COLO829 (cell line): ENCODE measurements around the gene CAMK1D.
A peak's percentile ranks its signal among the peaks of the same experiment; 100 is the strongest.
"Not testable (repeated sequence)": the region's sequence is repeated elsewhere in the genome, so short reads cannot be mapped to it uniquely, and the experiment has no call there.

ENCODE experiments used
- DNase-seq: peaks from one replicate; pipeline ENCODE4 v3.0.0; 2012; ENCODE audit warnings: low spot score

The CAMK1D gene

DNA sequence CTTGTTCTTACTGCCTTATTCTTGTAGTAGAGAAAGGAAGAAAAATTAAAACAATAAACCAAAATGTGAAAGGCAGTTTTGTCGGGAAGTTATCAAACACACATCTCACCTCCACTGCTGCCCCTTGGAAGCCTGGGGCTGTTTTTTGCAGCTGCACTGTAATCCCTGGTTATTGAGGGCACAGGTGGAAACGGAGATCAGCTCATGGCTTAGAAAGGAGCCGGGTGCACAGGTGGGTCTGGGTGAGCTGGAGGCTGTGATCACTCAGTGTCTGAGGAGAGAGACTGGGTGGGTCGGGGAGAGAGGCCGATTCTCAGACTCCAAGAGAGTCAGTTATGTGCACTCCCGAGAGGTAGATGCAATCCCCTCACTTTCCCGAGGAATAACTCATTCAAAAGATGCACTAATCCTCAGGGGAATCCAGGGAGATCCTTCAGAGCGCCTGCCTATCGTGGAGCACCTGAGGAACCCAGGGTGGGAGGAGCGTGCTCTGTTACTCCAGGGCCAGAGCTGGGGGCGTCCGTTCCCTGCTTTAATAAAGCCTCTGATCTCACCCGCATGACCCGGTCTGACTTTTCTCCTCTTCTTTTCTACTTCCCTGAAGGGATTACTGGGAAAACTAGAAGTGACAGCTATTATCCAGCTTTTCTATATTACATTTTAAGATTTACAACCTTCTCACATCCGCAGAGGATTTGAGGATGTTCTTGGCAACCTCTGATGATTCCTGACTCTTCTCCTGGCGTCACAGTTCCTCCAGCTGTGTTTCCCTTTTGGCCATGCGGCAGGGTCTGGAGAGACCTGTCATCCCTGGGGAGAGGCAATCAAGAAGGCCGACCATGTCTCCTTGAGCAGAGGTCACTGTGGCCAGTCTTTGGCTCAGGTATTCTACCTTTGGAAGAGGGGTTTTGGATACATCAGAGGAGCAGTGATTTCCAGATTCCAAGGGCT is 82.1 kb downstream of the CAMK1D start:
- DNase-seq, result no peak

GRCh38 chr10:12432402-12433189 is 83.2 kb downstream of the CAMK1D start:
- DNase-seq, result no peak

- no peak for DNase-seq
These were observed 84.9 kb downstream of the CAMK1D start for GRCh38 chr10:12434277-12434676.

DNA sequence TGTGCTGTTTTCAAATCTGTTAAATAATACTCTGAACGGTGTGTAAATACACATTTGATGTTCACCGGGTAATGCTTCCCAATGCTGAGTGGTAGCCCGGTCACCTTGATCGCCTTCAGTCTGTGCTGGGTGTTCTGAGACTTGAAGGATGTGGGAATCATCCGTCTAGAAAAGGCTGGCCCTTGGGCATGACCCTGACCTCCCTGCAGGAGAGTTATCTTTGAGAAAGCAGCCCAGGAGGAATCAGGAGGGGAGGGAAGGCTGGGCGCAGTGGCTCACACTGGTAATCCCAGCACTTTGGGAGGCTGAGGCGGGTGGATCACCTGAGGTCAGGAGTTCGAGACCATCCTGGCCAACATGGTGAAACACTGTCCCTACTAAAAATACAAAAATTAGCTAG is 85.3 kb downstream of the CAMK1D start:
- not testable (repeated sequence) for DNase-seq

DNA sequence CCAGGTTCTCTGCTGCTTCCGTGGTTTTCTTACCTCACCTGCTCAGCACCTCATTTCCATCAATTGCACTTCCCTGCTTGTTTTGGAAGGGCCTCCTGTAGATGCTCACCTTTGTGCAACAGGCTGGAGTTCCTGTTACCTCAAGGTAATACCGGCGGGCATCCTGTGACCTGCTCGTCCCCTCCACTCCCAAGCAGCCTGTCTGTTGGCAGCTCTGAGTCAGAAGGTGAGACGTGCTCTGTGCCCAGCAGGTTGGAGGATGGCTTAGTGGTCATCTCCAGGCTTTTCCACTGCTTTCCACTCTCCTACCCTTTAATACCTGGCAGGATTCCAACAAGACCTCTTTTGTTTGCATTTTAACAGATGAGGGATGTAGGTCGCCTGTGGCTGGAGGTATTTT is 86.0 kb downstream of the CAMK1D start:
- no peak for DNase-seq

DNA sequence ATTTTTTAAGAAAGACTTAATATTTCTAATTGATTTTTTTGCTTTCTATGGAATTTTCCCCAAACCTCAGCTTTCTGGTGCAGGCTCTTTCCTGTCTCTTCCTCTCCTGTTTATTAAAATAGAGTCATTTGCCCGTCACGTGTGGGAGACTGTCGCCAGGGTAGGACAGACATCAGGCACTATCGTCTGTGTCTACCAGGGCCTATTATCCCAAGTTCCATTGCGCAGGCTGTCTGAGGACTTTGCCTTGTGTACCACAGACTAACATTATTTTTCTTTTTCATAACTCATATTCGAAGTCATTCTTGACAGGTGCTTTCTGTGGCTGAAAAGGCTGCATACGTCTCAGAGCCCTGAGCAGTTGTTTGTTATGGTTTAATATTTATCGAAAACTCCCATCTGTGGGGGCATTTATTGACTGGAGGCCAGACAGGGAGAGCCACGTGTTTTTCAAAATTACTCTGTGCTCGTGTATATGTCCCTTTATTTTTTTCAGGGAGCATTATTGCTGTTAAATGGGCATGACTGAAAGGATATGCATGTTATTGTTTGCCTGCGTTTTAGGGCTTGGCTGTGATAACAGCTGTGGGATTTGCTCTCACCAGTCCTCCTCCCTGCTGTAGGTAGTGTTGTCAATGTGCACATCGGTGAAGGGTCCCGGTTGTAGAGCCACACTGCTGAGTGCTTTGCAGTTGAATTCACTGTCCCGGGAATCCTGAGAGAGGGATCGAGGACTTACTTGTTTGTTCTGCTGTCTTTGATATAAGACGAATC is 89.8 kb downstream of the CAMK1D start:
- no peak for DNase-seq

GRCh38 chr10:12439767-12440166 is 90.4 kb downstream of the CAMK1D start:
- not testable (repeated sequence) for DNase-seq

GRCh38 chr10:12443026-12443425 is 93.7 kb downstream of the CAMK1D start:
- DNase-seq, result no peak

DNA sequence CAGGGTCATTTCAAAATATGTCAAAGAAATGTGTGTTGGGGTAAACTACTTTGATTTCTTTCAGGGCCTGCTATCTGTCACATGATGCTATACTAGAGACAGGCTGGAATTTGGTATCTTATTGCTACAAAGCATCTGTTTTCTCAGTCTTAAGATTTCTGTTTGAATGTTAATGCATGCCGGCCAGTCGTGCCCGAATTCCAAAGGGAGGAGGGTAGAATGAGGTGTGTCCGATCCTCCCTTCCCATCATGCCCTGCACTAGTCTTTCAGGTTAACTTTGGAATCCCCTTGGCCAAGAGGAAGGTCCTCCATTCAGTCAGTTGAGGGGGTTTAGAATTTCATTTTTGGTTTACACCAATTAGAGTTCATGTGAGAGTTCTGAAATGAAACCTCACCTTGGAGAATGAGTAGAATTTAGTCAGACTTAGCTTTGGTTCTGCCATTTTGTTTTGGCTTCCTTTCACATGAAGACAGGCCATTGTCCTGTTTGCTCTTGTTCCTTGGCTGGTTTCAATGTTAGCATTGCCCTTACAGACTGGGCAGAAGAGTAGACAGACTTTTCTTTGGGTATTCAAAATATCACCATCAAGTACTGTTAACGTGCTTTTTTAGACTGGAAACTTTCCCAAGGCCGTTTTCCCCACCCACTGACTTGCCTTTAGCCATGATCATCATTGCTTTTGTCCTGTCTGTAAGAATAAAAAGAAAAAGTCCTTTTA is 95.8 kb downstream of the CAMK1D start:
- no peak for DNase-seq

- DNase-seq, result no peak
These were observed 96.5 kb downstream of the CAMK1D start for GRCh38 chr10:12445701-12446334.

- no peak for DNase-seq
These were observed 99.0 kb downstream of the CAMK1D start for GRCh38 chr10:12448340-12448728.

DNA sequence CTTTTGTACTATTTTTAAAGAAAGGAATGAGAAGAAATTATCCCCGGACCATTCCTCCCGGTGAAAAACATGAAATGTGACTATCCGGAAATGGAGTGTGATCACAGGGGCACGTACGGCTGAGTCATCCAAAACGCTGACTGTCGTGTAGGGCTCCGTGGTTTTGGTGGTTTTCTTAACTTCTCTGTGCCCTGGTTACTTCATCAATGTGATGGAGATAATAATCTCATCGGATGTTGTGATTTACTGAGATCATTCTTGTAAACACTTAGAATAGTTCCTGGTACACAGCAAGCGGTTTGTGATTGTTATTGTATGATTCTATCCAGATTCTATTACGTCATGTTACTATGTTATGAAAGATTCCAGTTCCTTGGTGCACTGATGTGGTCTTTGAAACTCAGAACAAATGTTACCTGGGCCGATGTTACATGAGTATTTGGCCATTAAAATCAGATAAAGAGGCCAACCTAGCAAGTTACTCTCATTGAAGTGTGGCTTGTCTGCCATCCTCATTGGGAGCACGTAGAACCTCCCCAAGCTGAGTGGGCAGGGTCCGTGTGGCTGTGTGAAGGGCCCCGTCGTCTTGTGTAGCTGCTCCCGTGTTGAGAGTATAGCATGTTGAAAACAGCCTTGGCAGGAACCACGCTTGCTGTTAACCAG is 99.5 kb downstream of the CAMK1D start:
- DNase-seq, result peak; percentile 10

- DNase-seq, result no peak
These were observed 106.0 kb downstream of the CAMK1D start for GRCh38 chr10:12455318-12455717.

- DNase-seq, result no peak
These were observed 106.4 kb downstream of the CAMK1D start for GRCh38 chr10:12455766-12456165.

DNA sequence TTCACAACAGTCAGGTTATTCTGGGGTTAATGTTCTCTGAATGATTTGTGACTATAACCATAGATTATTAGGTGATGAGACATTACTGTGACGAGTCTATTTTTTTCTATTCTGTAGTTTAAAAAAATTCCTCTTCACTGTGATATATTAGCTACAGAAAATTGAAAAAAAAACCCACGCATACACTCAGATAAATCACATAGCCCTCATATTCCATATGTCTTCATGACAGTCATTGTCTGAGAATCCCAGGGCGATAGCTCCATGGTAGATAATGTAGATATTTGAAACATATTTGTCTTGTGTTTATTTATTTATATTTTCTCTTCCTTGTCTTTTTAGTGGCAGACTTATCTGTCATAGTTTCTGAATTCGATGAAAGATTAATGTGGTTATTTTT is 110.0 kb downstream of the CAMK1D start:
- DNase-seq, result no peak

GRCh38 chr10:12459762-12460161 is 110.4 kb downstream of the CAMK1D start:
- no peak for DNase-seq

- no peak for DNase-seq
These were observed 114.1 kb downstream of the CAMK1D start for GRCh38 chr10:12463459-12463838.

GRCh38 chr10:12465385-12466136 is 116.2 kb downstream of the CAMK1D start:
- DNase-seq, result no peak

- DNase-seq, result no peak
These were observed 117.5 kb downstream of the CAMK1D start for GRCh38 chr10:12466704-12467305.
